Uterus (tissue), 2 donors: Measurements from ENCODE around the gene CDC42BPG.

Experiments used
- CTCF ChIP-seq, 4 experiments: fragments of 200-600 bp in 2 of 4; fragments of 450-650 bp in 2 of 4; sonication (generic) in 2 of 4; IDR thresholded peaks; one replicate each; pipeline ENCODE4 v1.5.1; 2016 to 2019; ENCODE audit warnings: antibody characterized with exemption in 4 of 4, mild to moderate bottlenecking in 2 of 4, moderate library complexity in 1 of 4
- POLR2A ChIP-seq, 2 donors: fragments of 450-650 bp; IDR thresholded peaks; one replicate each; pipeline ENCODE4 v1.6.1; 2016; ENCODE audit warnings: antibody characterized with exemption in 2 of 2, mild to moderate bottlenecking in 1 of 2, moderate library complexity in 1 of 2

GRCh38 chr11:64842366-64842759, 2.1 kb downstream of the CDC42BPG start:
- TF ChIP-seq CTCF (IDR thresholded peaks at IDR 0.05) (no peak), POLR2A (IDR thresholded peaks at IDR 0.05) (no peak)
